Activated T-cell treated with anti-CD3 and anti-CD28 coated beads for 4 hours (primary cell): ENCODE measurements around the gene TXNDC15.
"Not testable (repeated sequence)": the region's sequence is repeated elsewhere in the genome, so short reads cannot be mapped to it uniquely, and the experiment has no call there.

ENCODE experiments used
- DNase-seq: peaks from one replicate; pipeline ENCODE4 v3.0.0-alpha.2; 2020

The TXNDC15 gene

DNA sequence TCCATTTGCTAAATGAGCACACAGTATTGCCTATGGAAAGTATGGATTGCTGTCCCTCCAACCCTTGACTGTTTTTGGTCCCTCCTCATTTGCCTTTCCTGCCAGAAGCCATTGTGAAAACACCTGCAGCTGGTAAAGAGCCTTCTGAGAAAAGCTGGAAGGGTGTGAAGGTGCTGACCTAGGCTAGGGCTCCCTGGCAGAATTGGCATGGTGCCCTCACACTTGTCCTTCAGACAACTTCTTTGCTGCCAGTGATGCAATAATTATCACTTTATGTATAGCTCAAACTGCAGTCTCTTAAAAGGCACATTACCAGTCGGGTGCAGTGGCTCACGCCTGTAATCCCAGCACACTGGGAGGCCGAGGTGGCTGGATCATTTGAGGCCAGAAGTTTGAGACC is 4.2 kb downstream of the TXNDC15 start:
- no peak for DNase-seq

GRCh38 chr5:134879456-134879855 is 5.3 kb downstream of the TXNDC15 start:
- DNase-seq, result no peak

- not testable (repeated sequence) for DNase-seq
Observed at GRCh38 chr5:134880937-134881336, 6.8 kb downstream of the TXNDC15 start.

- not testable (repeated sequence) for DNase-seq
Observed at GRCh38 chr5:134881711-134882110, 7.5 kb downstream of the TXNDC15 start.

- no peak for DNase-seq
Observed at GRCh38 chr5:134887593-134888159, 13.5 kb downstream of the TXNDC15 start.

DNA sequence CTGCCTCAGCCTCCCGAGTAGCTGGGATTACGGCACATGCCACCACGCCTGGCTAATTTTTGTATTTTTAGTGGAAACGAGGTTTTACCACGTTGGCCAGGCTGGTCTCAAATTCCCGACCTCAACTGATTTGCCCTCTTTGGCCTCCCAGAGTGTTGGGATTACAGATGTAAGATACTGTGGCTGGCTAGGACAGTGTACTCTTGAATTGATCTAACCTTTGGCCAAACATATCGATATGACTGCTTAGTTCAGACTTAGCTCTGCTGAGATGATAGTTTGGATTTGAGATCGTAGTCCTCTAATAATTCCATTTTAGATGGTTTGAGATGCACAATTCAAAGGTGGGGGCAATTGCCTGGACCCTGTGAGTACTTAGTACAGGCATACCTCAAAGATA is 15.2 kb downstream of the TXNDC15 start:
- no peak for DNase-seq

DNA sequence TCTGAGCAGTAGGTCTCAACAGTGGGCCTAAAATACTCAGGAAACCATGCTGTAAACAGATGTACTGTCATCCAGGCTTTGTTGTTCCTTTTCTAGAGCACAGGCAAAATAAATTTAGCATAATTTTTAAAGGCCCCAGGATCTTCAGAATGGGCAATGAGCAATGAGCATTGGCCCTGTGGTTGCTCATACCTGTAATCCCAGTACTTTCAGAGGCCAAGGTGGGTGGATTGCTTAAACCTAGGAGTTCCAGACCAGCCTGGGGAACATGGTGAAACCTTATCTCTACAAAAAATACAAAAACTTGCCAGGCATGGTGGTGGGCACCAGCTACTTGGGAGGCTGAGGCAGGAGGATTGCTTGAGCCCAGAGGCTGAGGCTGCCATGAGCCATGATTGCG is 17.3 kb downstream of the TXNDC15 start:
- no peak for DNase-seq

DNA sequence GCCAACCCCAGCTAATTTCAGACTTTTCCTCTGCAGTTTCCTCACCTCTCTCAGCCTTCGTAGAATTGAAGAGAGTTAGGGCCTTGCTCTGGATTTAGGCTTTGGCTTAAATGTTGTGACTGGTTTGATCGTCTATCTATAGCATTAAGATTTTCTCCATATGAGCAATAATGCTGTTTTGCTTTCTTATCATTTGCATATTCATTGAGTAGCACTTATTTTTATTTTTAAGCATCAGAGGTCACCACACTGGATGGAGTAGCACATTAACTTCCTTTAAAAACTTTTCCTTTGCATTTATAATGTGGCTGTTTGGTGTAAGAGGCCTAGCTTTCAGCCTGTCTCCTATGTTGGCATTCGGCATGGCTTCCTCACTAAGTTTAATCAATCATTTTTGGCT is 18.1 kb downstream of the TXNDC15 start:
- no peak for DNase-seq

DNA sequence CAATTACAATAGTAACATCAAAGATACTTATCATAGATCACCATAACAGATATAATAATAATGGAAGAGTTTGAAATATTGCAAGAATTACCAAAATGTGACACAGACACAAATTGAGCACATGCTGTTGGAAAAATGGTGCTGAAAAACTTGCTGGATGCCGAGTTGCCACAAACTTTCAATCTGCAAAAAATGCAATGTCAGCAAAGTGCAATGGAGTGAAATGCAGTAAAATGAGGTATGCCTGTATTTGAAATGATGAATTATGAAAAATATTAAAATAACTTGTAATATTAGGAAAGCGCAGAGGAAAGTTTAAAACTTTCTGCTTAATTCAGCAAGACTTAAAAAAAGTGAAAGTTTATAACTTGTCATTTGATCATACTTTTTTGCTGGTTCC is 18.8 kb downstream of the TXNDC15 start:
- DNase-seq, result no peak

DNA sequence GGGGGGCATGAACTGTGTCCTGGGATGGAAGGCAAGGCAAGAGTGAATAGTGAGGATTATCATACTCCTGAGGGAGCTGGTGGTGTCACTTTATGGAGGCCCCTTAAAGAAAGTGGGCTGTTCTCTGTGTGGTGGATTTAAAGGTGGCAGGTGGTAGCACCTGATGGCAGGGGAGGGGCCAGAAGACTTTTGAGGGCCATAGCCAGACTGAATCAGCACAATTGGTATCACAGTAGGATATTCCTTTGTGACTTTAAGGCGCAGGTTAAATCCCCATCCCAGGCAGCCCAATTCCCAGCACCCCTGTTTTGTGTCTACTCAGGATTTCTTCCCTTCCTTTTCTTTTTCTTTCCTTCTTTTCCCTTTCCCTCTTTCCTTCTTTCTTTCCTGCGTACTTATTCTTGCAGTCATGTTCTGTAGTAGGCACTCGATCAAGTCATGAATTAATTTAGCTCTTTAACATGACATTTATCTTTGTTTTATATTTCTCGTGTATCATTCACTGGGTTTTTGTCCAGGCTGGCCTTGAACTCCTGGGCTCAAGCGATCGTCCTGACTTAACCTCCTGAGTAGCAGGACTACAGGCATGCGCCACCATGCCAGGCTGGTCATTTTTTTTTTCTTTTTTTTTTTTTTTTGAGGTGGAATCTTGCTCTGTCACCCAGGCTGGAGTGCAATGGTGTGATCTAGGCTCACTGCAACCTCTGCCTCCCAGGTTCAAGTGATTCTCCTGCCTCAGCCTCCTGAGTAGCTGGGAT is 19.8 kb downstream of the TXNDC15 start:
- DNase-seq, result no peak

DNA sequence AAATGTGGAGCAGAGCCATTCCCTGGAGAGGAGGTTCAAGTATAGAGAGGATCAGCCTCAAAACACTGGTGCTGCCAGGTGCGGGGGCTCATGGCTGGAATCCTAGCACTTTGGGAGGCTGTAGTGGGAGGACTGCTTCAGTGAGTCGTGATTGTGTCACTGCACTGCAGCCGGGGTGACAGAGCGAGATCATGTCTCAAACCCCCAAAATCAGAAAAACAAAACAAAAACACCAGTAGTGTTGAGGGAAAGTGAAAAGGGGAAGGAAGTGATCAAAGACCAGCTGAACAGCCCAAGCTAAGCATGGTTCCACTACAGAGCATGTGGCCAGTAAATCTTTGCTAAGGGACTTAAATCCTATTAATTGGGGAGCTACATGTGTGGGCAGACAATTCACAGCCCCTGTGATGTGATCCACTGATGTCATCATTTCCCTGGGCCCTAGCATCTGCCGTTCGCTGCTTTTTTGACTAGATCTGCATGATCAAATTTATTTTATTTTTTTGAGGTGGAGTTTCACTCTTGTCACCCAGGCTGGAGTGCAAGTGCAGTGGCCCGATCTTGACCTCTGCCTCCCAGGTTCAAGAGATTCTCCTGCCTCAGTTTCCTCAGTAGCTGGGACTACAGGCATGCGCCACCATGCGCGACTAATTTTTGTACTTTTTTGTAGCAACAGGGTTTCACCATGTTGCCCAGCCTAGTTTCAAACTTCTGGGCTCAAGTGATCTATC is 28.1 kb downstream of the TXNDC15 start:
- no peak for DNase-seq

DNA sequence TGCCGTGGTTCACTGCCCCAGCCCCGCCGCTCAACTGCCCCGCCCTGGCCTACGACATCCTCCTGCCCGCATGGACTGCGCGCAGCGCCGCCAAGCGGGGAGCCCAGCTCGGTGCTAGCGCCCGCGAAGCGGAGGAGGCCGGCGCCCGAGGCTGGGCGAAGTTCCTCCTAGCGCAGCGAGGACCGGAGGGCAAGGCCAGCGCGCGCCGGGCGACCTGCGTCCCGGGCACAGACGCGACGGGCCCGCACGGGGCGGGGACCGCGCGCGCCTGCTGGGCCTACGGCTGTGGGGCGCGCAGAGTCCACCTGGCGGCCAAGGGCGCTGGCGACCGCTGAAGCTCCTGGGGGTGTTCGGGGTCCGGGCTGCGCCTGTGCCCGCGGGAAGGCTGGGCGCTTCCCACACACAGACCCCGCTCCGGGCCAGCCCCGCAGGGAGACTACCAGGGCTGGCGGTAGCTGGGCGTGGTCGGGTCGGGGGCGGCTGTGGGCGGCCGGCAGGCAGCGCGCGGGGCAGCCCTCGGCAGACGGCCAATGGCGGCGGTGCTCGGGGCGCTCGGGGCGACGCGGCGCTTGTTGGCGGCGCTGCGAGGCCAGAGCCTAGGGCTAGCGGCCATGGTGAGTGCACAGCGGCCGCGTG is 30.6 kb downstream of the TXNDC15 start, which contains the start of gene PCBD2:
TSS of gene PCBD2 (plus strand) at position 522 of the 636 bp plus-strand sequence. CDS start at position 531, 9 bp downstream.
- DNase-seq, result peak; percentile 86

DNA sequence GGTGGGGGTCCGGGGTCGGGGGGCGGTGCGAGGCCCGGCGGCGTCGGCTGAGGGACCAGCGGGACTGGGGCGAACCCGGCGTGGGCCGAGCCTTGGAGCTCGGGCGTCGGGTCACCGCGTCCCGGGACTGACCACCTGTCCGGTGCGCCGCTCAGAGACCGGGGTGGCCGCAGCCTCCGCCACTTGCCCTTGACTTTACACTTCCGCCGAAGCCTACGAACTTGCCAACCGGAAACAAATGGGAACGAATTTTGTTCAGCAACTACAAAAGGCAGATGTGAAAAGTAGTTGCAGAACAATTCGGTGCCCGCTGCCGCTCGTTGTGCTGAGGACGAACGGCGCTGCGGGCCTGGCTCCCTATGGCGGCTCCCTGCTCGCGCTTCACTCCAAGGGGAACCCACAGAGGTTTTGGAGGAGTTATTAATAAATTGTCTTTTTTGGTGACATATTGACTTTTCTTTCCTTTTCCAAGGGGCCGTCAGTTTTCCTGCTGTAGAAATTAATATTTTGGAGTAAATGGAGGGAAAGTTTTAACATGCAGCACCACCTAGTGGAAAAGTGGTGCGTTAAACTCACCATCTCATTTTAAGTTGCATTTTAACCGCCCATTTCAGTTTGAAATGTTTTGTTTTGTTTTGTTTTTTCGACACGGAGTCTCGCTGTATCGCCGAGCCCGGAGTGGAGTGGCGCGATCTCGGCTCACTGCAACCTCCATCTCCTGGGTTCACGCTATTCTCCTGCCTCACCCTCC is 31.2 kb downstream of the TXNDC15 start:
- peak; percentile 40 for DNase-seq

GRCh38 chr5:134906811-134907210 is 32.6 kb downstream of the TXNDC15 start:
- no peak for DNase-seq

- not testable (repeated sequence) for DNase-seq
Observed at GRCh38 chr5:134910752-134911151, 36.6 kb downstream of the TXNDC15 start.

GRCh38 chr5:134911285-134912206 is 37.4 kb downstream of the TXNDC15 start:
- no peak for DNase-seq

DNA sequence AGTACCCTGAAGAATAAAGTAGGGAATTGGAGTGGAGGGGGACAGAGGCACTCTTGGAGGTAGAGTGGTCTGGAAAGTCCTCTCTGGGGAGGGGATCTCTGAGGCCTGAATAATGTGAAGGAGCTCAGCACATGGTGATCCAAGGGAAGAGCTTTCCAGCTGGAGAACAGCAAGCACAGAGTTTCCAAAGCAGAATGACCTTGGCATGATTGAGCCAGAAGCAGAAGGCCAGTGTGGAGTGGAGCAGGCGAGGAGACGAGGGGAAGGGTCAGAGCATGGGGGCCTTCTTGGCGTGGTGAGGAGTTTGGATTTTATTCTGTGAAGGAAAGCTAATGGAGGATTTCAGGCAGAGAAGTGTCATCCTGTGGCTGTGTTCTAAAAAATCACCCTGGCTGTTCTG is 39.1 kb downstream of the TXNDC15 start:
- DNase-seq, result no peak

DNA sequence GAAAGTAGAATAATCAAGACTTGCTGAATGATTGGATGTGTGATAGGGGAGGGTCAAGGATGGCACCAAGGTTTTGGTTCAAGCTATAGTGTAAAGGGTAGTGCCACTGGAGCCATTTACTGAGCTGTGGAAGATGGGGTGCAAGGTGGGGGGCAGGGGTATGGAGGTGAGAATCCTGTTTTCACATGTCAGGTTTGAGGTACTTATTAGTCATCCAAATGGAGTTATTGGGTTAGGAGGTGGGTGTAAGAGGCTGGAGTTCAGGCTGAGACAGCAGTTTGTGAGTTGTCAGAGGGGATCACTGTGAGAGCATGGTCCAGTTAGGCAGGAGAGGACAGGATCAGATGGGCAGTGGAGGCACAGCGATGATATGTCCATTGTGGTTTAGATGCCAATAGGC is 39.6 kb downstream of the TXNDC15 start:
- no peak for DNase-seq

DNA sequence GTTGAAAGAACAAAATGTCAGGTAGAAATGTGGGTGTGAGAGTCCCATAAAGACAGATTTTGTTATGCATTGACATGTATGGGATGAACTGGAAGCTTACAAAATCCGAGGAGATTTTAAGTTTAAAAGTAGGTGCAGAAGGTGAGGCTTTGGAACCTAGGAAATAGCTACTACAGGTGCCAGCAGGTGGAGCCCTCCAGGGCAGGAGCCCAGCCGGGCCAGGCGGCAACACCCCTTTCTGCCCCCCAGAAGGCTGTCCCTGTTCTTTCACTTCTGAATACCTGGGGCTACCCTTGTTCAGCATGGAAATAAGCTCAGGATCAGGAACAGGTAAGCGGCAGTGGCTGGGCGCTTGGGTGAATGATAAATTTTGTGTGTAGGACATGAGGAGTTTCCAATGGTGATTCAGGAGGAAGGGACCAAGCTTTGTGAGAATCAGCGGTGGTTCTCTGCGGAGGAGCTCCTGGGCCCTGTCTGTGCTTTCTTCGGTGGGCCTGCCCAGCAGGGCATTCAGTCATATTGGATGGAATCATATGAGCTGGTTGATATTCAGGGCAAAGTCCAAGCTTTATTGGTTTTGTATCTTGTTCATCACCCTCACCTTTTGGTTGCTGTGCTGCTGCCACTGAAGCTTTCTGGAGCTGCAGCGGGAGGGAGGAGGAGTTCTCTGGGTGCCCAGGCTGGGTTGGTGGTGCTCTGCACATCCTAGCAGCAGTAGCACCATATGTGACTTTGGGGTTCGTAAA is 43.1 kb downstream of the TXNDC15 start:
- DNase-seq, result no peak

- DNase-seq, result no peak
Observed at GRCh38 chr5:134918861-134919260, 44.7 kb downstream of the TXNDC15 start.
